ENCODE results near the gene NME5.

DNA sequence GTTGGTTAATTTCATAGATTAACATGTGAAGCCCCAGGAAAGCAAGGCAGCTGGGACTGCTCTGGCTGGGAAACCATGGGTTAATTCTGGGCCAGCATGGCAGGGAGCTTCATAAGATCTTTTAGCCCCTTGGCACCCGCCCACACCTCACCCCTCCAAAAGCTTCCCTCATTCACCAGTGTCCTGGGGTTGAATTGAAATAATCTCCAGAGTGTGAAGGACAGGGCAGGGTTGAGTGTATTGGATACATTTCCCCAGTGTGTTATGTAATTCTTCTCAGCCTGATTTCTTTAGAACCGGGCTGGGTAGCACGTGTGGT lies 36.0 kb downstream of the NME5 start:
- TF ChIP-seq, protein P1, sequence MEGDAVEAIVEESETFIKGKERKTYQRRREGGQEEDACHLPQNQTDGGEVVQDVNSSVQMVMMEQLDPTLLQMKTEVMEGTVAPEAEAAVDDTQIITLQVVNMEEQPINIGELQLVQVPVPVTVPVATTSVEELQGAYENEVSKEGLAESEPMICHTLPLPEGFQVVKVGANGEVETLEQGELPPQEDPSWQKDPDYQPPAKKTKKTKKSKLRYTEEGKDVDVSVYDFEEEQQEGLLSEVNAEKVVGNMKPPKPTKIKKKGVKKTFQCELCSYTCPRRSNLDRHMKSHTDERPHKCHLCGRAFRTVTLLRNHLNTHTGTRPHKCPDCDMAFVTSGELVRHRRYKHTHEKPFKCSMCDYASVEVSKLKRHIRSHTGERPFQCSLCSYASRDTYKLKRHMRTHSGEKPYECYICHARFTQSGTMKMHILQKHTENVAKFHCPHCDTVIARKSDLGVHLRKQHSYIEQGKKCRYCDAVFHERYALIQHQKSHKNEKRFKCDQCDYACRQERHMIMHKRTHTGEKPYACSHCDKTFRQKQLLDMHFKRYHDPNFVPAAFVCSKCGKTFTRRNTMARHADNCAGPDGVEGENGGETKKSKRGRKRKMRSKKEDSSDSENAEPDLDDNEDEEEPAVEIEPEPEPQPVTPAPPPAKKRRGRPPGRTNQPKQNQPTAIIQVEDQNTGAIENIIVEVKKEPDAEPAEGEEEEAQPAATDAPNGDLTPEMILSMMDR (IDR thresholded peaks at IDR 0.05), result no peak
- TF ChIP-seq POLR2A (IDR thresholded peaks at IDR 0.05), result no peak

All from testis (tissue), 2 donors.